PFSK-1 (cell line): ENCODE measurements around the gene GNAZ.

Source experiments
- POLR2AphosphoS5 ChIP-seq: IDR thresholded peaks from 2 replicates; pipeline ENCODE4 v1.6.1; 2012; ENCODE audit warnings: low read depth, mild to moderate bottlenecking, control low read depth, low read length, moderate library complexity
- SIN3A ChIP-seq: IDR thresholded peaks from 2 replicates; pipeline ENCODE4 v1.6.1; 2012; ENCODE audit warnings: mild to moderate bottlenecking, low read length, moderate library complexity, borderline replicate concordance; ENCODE audit not compliant: insufficient read depth

DNA sequence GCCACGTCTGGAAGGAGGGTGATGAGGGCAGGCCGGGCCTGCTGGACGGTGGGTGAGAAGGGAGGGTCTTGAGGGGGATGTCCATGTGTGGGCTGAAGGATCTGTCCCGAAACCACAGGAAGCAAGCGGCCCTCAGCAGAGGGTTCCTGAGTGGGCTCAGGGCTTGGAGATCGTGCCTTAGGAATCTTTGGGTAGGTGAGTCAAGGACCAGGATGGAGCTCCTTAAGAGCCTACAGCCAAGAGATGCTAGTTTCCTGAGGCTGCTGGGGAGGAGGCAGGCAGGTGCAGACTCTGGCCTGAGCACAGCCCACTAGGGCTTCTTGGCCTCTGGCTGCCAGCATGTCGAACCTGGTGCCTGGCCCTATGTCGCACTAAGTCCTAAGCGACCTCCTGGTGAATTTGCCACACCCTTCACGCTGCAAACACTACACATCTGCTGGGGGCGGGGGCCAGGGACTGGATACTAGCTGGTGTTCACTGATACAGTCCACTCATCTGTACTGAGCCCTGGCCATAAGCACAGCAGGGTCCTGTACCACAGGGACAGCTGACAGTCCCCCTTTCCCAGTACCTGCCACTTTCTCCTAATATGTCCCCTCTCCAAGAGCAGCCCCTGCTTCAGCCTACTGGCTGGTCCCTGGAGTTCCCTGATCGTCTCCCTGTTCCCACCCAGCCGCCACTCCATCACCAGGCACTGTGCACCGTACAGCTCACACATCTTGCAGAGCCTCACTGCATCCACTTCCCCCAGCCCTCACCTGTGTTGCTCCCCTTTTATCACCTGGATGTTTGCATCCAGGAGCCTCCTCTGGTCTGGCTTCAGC, 19.5 kb downstream of the GNAZ start:
- TF ChIP-seq SIN3A (no peak), POLR2AphosphoS5 (no peak)
